Stimulated activated CD8-positive, alpha-beta memory T cell treated with anti-CD3 and anti-CD28 coated beads, Interleukin-15, amount 100 ng/mL, for 48 hours (primary cell): ENCODE data around the gene PNLIPRP1.

Experiments used
- DNase-seq, 2 donors: peaks; one replicate each; pipeline ENCODE4 v3.0.0-alpha.2; 2020; ENCODE audit warnings: low read depth in 2 of 2

The PNLIPRP1 gene

DNA sequence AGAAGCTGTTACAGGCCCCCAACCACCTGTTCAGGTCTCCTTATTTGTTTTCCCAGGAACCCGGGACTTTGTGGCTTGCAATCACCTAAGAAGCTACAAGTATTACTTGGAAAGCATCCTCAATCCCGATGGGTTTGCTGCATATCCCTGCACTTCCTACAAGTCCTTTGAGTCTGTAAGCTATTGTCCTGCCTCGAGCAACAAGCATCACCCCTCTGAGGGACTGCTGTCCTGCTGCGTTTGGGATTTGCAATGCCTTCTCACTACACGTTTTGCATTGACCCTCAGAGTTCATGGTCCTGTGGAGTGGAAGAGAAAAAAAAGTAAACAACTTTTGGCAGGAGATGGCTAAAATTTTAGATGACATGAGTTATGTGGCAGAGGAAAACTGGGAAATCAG lies 9.2 kb downstream of the PNLIPRP1 start:
- DNase-seq = no peak

DNA sequence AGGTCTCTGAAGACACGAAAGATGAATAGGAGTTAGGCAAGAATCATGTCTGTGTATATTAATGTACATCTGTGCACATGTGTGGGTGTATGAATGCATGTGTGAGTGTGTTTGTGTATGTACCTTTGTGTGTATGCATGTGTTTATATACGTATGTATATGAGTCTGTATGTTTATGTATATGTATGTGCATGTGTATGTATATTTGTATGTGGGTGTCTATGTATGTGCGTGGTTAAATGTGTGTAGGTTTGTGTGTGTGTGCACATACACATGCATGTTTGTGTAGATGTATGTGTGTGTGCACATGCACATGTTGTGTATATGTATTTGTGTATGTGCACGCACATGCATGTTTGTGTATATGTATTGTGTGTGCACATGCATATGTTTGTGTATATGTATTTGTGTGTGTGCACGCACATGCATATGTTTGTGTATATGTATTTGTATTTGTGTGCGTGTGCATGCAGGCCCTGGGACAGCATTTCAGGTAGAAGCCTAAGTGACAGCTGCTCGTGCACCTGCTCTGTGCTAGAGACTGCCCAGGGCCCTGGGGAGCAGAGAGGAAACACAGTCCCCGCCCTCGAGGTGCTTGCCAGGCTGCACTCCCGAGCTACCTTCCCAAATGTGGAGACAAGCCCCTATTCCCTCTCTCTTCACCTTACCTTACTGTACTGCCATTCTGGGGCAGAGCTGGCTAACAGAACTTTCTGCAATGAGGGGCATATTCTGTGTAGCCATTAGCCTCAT lies 12.1 kb downstream of the PNLIPRP1 start:
- DNase-seq = no peak

DNA sequence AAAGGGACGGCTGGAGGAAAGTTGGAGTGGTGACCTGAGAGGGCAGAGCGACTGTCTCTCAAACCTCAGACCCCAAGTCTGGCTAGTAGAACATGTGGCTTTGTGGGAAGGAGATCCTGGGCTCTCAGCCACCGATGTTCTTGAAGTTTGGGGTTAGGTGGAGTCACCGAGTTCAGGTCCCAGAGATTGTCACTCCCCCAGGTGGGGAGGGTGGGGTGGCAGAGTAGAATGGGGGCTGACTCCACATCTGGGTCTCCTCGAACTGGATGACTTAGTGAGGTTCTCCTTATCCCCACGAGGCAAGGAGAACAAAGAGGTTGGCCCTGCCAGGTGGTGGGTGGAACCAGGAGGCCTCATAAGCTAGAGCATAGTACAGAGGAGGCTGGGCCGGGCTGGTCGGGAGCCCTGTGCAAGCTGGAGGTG lies 15.3 kb downstream of the PNLIPRP1 start:
- DNase-seq = no peak

DNA sequence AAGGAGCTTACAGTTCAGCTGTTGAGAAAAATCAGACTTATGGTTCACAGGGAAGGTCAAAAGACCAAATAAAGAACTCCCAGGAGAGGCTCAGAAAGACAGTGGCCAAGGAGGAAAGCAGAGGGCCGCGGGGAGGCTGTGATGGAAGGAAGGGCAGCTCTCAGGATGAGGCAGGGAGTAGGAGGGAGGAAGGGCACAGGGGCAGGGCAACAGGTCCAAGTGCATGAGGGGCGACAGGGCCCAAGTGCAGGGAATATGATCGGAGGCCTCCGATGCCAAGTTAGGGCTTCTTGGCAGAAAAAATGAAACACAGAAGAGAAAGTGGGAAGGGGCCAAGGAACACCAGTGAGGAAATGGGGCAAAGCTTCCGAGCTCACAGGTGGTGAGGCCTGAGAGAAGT lies 16.6 kb downstream of the PNLIPRP1 start:
- no peak for DNase-seq

DNA sequence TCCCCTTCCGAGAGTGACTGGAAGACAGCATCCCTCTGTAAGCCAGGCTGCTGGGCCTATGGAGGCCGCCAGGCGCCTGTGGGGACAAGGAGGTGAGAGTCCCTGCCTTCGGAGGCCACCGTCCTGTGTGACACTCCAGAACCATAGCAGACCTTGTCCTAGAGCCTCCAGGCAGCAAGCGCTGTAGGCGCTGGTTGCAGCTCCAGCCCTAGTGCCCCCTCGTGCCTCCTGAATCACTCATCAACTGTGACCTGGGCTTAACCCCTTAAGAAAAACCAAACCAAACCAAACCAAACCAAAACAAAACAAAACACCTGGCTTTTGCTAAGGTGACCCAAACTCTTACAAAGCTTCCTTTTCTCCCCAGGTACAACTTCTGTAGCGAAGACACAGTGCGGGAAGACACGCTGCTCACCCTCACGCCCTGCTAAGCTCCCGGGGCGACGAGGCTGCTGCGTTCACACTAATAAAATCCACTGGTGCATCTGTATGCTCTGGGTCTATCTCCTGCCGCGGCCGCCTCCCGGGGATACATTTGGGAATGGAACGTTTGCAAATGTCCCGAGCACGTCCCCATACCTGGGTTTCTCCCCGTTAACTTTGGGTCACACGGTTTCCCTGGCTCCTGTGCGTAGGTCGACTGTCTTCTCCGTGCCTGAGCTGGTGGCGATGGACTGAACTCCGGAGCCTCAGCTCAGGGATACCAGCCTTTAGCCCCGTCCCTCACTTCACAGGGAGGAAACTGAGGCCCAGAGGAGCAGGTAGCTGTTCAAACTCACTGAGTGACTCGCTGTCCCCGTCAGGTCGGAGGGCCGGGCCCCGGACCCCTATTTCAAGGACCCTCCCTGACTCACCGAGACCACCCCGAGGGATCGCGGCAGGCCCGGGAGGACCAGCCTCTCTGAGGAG lies 18.2 kb downstream of the PNLIPRP1 start:
- DNase-seq = no peak

DNA sequence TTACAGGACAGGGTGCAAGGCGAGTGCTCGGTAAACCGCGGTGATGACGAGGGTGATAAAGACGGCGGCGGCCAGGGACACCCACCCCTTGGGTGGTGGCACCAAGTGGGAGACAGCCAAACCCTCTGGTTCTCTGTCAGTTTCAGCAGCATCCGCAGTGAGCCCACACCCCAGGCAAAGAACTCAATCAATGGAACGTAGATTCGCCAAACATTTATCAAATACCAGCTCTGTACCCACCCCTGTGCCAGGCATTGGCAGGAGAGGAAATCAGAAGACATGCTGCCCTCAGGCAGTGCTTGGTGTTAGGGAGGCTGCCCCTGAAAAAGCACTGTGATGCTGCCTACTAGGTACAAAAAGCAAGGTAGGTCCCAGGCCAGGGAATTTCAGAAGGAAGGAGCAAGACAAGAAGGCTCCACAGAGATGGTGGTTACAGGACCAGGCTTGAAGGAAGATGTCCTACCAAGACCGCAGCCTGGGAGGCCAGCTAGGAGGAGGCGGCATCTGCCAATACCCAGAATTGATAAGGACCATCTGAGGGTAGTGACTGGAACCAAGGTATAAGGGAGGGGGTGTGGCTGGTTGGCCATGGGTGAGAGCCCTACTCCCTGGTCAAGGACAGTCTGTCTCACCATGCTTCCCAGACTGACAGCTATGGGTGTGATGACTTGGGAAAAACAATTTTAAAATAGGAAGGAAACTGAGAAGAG lies 19.8 kb downstream of the PNLIPRP1 start:
- no peak for DNase-seq

DNA sequence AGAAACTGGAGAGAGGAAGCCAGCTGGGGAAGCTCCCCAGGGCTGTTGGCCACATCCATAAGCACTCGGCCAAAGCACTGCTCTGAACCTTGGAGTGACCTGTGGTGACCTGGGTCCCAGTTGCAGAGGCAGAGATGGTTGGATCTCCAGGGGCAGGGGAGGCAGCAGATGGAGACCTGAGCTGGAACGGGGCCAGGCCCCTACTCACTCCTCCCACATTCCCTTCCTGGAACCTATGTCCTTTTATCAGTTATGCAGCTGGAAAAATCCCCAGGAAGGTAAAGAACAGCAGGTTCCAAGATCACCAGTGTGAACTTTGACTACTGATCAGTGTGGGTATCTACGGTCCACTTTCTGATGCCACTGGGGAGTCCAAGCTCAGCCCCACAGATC lies 20.4 kb downstream of the PNLIPRP1 start:
- DNase-seq = no peak

DNA sequence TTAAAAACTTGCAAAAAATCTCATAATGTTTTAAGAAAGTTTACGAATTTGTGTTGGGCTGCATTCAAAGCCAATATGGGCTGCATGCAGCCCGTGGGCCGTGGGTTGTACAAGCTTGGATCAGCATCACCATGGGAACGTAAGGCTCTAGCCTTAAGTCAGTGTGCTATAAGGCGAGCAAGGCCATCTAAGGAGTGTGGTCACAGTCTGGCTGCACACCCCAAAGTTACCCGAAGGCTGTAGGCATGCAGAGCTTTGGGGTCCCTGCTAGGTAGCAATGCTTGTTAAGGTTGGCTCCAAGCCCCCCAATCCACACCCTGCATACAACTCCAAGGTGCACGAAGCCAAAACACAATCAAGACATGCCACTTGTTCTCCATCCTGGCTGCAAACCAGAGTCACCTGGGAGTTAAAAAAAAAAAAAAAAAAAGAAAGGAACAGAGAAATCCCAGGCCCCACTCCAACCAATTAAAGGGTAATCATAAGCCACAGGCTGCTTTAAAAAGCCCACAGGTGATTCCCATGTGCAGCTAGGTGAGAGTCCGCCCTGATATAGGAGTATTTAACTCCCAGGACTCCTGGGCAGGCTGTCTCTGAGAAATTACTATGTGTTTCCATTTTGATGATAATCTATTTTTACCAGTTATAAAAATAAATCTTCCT lies 21.5 kb downstream of the PNLIPRP1 start:
- no peak for DNase-seq

DNA sequence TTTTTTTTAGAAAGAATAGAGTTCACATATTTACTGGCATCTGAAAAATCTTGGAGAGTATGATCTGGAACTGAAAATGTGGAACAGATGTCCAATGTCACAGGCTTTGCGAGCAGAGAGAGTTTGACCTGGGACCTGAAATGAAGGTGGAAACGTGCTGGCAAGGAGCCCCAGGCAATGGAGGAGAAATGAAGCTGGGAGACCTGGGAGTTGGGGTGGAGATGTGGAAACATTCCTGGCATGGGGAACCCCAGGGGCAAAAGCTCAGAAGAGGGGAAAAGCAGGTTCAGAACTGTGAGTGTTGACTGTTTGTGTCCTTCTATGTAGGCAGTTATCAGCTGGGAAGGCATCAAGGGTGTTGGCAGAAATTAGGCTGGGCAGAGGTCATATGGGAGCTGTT lies 22.7 kb downstream of the PNLIPRP1 start:
- DNase-seq = no peak

DNA sequence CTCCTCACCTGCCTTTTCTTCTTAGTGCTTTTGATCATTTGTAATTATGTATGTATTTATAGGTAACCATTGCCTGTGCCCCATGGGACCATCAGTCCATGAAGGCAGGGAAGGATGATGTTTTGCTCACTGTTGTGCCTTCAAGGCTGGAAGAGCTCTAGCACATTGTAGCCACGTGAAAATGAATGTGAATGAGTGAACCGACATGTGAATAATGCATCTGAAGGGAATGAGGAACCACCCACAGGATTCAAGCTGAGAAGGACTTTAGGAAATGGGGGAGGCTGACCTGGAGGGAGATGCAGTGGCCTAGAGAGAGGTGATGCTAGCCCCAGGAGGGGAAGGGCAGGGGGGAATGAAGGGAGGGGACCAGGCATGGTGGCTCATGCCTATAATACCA lies 24.0 kb downstream of the PNLIPRP1 start:
- no peak for DNase-seq

DNA sequence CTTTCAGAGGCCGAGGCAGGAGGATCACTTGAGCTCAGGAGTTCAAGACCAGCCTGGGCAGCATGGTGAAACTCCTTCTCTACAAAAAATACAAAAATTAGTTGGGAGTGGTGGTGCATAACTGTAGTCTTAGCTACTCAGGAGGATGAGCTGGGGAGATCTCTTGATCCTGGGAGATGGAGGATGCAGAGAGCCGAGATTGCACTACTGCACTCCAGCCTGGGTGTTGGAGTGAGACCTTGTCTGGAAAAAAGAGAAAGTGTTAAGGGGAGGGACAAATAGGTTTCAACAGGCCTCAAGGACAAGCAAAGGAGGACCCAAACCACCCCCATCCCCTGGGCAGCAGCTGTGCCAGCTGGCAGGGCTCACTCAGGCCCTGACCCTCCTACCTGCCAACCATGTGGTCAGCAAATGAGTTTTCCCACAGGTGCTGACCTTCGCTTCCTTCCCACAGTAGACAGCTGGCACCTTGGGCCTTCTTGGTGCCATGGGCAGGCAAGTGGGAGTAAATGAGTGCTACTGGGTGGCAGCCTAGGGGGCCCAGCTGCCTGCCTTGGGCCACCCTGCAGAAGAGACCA lies 24.5 kb downstream of the PNLIPRP1 start:
- no peak for DNase-seq

DNA sequence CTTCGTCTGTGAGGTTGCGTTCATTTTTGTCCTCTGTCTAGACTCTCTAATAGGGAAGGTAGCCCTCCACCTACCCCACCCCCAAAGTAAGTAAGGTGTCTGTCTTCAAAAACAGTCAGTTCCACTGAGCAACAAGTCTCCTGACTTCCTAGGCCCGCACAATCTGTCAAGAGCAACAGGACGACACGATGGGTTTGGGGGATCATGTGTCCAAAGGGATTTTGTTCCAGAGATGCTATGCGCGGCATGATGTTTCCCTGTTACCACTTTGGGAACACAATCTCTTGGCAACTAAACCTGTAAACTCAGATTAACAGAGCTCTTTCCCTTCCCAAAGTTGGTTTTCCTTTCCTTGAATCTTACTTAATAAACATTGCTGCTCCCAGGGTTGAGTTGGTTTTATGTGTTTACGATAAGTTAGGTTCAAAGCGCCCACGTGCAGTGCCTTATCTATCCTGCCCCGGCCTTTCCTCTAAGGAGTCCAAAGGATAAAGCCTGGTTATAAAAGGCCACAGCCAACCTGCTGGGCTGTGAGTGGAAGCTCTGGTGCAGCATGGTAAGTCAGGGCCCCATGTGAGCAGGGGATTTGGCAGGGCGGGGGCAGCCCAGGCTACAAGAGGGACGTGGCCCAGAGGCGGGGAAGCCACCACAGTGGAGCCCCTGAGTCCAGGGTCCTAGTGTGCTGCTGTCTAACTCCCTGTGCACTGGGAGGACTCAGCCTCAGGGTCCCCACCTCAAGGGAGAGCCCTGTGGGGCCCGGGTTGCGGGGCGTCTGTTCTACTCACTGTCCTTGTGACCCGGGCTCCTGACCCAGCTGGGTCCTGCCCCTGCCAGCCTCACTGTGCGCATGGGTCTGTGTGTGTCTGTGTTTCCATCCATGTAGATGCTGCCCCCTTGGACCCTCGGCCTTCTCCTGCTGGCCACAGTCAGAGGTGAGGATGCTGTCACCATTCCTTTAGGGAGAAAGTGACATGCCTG lies 30.0 kb downstream of the PNLIPRP1 start, which contains the start of gene PNLIPRP2:
TSS of gene PNLIPRP2 (plus strand) at position 531 of the 978 bp plus-strand sequence.
- DNase-seq = no peak

DNA sequence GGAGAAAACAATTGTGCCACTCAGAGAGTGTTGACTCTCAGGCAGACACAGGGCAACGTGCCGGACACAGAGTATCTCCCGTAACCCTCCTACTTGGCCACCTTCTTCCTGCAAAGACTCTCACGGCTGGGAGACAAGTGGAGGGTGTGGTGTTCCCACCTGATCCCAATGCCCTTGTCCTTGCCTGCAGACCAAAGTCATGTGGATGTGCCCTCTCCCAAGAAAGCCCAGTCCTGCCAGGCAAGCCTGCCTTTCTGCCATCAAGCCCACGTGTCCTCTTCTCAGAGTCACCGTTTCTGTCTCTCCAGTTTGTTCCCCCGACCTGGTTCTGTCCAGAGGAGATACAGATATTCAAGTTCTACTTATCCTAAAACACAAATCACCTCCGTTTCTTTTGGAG lies 30.7 kb downstream of the PNLIPRP1 start:
- DNase-seq = no peak

DNA sequence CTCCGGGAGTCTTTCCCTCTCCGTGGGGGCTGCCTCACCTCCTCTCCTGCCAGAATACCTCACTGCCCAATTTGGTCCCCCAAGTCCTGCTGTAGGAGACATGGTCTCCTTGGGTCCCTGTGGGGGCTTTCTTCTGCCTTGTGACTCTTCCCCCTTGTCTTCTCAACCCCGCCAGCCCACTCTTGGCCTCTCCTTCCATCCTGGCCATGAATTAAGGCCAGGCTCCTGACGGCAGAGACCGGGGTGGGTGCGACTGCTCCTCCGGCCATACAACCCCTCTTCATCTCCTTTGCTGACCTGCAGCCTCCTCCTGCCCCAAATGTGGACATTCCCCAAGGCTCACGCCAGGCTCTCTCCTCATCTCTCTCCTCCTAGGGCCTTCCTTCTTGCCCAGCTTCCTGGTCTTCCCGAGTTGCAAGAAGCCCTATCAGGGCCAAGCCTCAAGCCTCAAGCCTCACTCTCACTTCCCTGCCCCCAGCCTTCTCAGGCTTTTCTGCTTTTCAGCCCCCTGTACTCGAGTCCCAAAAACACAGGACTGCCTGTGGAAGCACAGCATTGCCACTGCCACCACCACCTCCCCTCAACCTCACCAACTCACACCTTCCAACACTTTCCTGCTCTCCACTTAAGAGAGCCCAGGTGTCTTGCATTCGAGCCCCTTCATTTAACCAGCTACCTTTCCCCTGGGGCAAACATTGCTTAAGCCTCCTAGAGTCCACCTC lies 31.3 kb downstream of the PNLIPRP1 start:
- DNase-seq = no peak

DNA sequence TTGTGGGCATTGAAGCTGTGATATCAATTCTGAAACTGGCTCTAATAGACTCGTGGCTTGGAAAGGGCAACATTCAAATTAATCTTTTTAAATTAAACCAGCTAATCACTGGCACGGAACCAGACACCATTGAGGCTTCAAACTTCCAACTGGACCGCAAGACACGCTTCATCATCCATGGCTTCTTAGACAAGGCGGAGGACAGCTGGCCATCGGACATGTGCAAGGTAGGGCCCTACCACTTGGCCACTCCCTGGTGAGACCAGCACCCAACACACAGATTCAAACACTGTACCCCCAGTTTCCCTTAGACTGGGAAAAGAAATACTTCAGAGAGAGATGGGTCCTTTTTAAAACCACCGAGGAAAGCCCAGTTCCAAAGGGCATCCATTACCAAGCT lies 35.1 kb downstream of the PNLIPRP1 start:
- DNase-seq = no peak

DNA sequence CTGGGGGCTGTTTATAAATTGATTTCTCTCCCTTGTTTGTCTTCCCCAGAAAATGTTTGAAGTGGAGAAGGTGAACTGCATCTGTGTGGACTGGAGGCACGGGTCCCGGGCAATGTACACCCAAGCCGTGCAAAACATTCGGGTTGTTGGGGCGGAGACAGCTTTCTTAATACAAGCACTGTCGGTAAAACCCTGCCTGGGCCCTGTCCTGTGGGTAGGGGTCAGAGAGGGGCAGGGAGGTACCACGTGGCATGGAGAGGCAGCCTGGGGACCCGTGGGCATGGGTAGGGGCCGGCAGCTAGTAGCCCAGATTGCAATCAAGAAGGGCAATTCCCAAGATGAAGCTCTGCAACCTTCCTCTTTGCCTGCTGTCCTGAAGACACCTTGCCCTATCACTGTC lies 36.1 kb downstream of the PNLIPRP1 start:
- DNase-seq = no peak

DNA sequence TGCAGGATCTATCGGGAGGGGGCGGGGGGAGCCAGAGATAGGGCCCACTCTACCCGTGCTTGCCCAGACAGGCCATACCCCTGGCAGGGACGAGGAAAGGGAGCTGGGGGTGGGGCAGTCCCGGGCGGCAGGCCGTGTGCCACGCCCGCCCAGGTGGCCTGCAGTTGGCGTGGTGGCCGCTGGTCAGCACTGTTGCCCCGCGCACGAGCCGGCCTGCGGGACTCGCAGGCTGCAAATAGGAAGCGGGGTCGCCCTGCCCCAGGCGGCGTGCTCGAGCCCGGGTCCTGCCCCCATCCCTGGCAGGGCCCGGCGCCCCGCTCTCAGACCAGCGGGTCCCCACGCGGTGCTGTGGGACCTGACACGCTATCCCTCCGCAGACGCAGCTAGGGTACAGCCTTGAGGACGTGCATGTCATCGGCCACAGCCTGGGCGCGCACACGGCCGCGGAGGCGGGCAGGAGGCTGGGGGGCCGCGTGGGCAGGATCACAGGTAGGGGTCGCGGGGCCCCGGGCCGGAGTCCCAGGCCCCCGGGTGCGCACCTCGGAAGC lies 36.7 kb downstream of the PNLIPRP1 start:
- no peak for DNase-seq

DNA sequence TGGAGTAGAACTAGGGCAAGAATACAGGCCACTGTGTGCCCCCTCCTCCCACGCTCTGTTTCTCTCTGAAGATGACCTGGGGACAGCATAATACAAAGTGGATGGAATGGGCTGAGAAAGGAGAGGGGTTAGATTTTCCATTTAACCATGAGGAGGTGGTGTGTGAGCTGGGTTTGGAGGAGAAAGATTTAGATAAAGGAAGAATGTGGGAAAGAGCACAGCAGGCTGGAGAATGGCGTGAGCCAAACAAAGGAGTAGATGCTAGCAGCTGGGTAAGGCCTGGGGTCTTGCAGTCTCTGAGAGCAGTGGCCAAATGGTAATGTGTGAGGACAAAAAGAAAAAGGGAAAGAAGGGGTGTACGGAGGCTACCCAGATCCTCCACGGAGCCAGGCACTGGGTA lies 38.6 kb downstream of the PNLIPRP1 start:
- DNase-seq = no peak

DNA sequence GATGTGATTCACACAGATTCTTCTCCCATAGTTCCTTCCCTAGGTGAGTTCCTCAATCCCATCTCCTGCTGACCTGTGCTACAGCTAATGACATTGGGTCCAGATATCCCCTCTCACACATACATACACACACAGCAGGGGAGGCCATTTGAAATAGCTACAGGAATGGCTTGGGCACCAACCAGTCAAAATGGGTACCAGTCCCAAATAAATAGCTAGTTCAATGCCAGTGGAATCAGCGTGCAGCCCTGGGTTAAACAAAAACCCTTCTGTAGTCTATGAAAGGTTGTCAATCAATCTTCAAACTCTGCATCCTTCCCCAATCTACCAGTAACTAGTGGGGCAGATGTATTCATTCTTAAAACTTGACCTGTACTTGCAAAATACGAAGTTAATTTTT lies 39.3 kb downstream of the PNLIPRP1 start:
- no peak for DNase-seq
